Tongue (tissue), 2 donors: ENCODE measurements around the gene MGMT. TPM values are rescaled to one million over a fixed set of nuclear protein-coding genes. Genes with fewer than 3 reads are reported as not detected.
A peak's percentile ranks its signal among the peaks of the same experiment; 100 is the strongest.

Source experiments
- DNase-seq: peaks from one replicate; pipeline ENCODE4 v3.0.0-alpha.2; 2015
- total RNA-seq: library from RNA; depleted of rRNA; stranded (reverse); fragments of >200 nt; gene quantifications from one replicate; pipeline ENCODE4 v1.2.3, GENCODE V29; 2014

MGMT gene
- total RNA-seq, 1 donor from 2014 or later = 37.8 TPM

DNA sequence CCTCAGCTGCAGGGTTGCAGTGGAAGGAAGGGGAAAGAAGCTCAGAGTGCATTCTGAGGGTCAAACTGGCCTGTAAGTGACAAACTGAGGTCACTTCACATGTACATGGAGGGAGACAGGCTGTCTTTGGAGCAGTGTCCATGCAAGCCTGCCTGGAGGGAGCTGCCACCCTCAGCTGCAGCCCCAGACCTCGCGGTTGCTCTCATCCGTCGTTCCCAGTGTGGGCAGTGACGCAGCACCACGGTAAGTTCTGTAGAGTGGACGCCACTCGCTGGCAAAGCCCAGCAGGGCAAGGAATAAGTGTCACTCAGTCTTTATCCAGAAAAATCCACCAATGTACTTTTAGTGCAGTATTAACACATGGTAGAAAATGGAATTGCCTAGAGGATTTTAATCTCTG, 225.7 kb downstream of the MGMT start:
- no peak for DNase-seq

GRCh38 chr10:129693382-129693781, 226.3 kb downstream of the MGMT start:
- DNase-seq = no peak

DNA sequence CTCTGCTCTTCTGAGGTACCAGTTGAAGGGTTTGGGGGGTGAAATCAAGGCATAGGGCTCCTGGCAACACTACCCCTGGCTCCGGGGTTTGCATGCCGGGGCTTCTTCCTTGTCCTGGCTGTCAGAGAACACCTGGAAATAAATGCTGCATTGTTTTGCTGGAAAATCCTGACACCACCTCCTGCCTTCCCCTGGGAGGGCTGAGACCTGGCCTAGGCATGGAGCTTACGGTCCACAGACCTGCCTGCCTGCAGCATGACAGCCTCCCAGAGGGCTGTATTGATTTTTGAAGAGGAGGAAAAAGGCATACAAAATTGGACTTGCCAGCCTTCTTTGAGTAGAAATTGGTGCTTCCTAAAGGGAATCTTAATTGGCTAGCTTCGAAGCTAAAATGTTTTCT, 227.1 kb downstream of the MGMT start:
- no peak for DNase-seq

DNA sequence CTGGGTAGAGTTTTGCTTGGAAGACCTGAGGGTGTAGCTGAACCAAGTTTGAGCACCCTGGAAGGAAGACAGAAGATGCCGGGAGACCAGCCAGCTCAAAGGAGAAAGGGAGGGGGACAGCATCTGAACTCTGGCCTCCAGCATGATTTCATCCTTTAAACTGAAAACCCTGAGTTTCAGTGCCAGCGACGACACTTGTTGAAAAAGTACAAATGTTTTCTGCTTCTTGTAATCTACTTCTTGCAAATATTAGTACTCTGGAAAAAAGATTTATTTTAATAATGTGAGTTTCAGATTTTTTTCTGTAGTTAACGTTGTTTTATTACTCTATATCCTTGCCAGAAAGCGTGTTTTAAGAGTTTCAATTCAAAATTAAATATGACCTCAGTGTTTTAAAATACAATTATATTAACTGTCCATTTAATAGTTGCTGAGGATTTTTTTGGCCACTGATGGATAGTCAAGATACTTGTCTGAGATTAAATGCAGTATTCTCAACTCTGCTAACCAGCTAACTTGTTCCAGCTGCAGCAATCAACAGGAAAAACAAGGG, 227.7 kb downstream of the MGMT start:
- DNase-seq = peak; percentile 87

DNA sequence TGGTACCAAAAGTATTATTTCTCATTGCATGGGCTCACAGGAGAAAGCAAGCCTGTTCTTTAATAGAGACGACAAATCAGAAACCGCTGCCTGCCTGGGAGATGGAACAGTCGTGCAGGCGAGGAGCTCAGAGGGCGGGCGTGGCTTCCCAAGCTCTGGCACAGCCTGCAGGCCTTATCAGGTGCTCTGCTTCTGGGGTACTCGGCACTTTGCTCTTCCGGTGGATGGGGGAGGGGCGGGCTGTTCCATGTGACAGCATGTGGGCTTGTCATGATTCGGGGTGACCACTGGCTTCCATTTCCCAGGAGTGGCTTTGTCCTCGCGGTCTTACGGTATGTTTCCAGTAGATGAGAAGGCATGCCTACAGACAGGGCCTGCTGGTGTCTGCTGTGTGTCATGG, 228.6 kb downstream of the MGMT start:
- no peak for DNase-seq

- no peak for DNase-seq
Measured at GRCh38 chr10:129696636-129697035, 229.6 kb downstream of the MGMT start.

GRCh38 chr10:129697463-129698247, 230.6 kb downstream of the MGMT start:
- DNase-seq = no peak

DNA sequence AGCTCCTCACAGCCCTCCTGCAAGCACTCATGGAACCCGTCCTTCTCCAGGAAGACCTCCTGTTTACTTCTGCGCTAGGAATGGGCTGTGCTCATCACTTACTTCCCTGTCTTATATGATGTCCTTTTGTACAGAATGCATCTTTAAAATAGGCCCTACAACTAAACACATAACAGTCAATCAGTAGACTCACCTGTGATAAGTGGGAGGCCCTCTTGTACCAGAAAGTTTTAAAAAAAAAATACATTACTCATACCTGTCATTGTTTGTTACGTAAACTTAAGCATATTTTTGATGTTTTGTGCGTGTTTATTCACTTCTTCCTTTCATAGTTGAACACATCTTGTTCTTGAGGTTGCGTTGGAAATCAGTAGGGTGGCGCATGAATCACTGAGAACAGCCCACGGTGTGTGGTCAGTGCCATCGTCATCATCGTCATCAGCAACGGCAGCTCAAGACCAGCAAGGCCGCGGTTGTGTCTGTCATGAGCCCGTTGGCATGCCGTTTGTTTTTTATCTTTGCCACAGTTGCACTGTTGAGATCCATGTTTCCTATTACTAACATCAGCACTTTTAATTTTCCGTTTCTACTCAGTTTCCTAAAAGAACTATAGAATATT, 232.8 kb downstream of the MGMT start:
- DNase-seq = no peak

- DNase-seq = no peak
Measured at GRCh38 chr10:129702605-129703004, 235.6 kb downstream of the MGMT start.

GRCh38 chr10:129703287-129704137, 236.5 kb downstream of the MGMT start:
- DNase-seq = no peak

DNA sequence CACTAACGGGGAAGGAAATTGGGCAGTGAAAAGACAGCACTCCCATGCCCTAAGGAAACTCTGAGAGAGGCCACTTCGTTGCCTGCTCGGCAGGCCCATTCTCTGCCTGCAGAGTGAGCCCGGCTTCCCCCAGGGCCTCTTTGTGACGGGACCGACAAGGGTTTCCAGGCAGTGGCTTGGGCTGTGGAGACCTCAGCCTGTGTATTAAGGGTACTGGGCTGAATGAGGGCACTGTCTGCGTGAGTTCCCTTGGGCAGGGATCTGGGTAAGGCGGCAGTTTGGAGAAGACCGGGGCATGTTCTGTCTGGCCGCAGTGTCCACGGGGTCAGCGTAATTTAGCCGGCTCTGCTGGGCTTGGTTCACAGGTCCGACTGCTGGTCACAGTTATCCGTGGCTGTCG, 237.2 kb downstream of the MGMT start:
- no peak for DNase-seq

DNA sequence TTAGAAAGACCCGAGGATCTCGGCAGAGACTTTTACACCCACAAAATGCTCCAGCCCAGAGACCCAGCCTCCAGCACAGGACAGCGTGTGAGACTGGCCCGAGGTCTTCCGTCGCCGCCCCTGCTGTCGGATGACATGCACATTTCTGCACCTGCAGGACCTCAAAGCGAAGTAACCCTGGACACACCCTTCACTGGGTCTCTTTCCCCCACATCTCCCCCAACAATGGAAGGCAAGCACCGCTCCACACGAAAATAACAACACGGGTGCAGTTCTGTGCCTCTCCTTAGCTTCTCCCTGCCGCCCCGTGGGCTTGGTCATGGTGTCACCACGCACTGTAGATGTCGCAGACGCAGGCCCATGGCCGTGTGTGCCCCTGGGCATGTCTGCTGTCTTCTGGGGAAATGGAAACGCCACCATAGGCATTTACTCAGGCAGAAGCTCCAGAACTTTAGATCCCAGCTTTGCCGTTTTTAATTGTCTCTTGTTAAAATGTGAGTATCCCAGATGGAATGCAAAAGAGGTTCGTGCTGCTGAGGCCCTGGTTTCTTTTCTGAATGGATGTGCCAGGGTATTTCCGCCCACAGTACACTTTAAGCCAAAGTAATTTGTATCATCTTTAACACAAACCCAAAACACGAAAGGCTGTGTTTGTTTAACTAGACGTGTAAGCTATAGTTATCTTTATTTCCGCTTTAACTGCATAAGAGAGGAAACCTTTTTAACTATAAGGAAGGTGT, 237.9 kb downstream of the MGMT start:
- DNase-seq = no peak

GRCh38 chr10:129705676-129706075, 238.6 kb downstream of the MGMT start:
- no peak for DNase-seq

GRCh38 chr10:129706081-129706480, 239.0 kb downstream of the MGMT start:
- DNase-seq = no peak

GRCh38 chr10:129706523-129706922, 239.5 kb downstream of the MGMT start:
- DNase-seq = no peak

- DNase-seq = peak; percentile 82
Measured at GRCh38 chr10:129707406-129708388, 240.7 kb downstream of the MGMT start.

DNA sequence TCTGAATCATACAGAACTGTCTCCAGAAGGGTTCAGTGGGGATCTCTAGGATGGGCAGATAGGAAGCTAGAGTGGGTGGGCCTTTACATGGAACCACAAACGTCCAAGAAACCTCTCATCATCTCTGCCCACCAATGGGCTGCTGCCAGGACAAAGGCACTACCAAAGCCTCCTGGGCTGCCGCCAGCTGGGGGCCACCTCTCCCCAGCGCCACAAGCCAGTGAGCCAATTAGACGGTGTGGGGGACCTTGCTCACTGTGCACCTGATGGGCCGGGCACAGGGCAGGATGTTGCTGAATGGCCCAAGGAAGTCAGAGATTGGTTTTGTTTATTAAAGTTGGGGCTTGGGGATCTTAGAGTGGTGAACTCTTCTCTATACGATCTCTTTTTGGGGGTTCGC, 242.1 kb downstream of the MGMT start:
- no peak for DNase-seq

GRCh38 chr10:129709627-129710509, 242.8 kb downstream of the MGMT start:
- no peak for DNase-seq

DNA sequence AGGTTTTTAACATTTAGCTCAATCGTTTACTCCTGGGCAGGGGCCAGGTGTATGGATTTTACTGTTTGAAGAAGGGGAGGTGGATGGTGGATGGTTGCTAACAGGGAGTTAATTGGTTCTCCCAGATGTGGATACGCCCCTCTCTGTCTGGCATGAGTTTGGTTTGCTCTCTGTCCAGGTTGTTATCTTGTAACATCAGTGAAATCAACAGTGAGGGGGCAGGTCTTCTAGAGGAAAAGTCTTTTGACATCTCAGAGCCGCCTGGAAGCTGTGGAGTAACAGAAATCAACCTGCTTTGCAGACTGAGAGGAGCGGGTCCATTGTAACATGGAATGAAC, 243.4 kb downstream of the MGMT start:
- DNase-seq = no peak

DNA sequence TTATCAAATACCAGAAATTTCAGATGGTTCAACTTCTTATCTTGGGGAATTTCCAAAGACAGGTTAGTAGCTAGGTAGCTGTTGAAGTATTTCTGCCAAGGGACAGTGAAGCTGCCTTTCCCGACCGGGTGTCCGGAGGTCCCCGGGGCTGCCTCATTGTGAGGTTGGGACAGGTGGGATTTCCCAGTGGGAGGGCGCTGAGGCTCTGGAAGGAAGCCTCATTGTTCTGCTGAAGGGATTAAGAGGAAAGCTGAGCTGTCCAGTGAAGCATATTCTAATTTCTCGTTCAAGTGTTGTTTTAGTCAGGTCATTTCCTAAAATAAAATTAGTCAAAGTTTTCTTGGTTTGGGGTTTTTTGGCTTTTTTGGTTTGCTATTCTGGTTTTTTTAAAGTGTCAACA, 244.2 kb downstream of the MGMT start:
- no peak for DNase-seq
